Measurements from ENCODE around the gene ABCC3. TPM values are rescaled to one million over a fixed set of nuclear protein-coding genes. Genes with fewer than 3 reads are reported as not detected.

ABCC3 gene
- total RNA-seq, 1 donor from 2014 or later: not detected

GRCh38 chr17:50598487-50598886 lies 36.2 kb upstream of the ABCC3 start:
- H3K9me3 Mint-ChIP-seq: no peaks in the 10 kb centered on the region
- intact Hi-C loops (cut with micrococcal nuclease): no loop called here
- no peaks in the 10 kb centered on the region for H3K27me3 Mint-ChIP-seq
- H3K4me3 Mint-ChIP-seq: no peak overlapping the region
- H3K27ac Mint-ChIP-seq: no peak overlapping the region
- H3K4me1 Mint-ChIP-seq: no peaks in the 10 kb centered on the region
- no peaks in the 10 kb centered on the region for H3K36me3 Mint-ChIP-seq (ENCODE audit: low read depth)
- no peak for DNase-seq

GRCh38 chr17:50599606-50600005 lies 35.1 kb upstream of the ABCC3 start:
- H3K4me1 Mint-ChIP-seq: no peaks in the 10 kb centered on the region
- no peaks in the 10 kb centered on the region for H3K36me3 Mint-ChIP-seq (ENCODE audit: low read depth)
- H3K27me3 Mint-ChIP-seq: no peaks in the 10 kb centered on the region
- H3K27ac Mint-ChIP-seq: no peak overlapping the region
- no peaks in the 10 kb centered on the region for H3K9me3 Mint-ChIP-seq
- intact Hi-C loops (cut with micrococcal nuclease): no loop called here
- H3K4me3 Mint-ChIP-seq: no peak overlapping the region
- no peak for DNase-seq

GRCh38 chr17:50601823-50602375 lies 32.8 kb upstream of the ABCC3 start:
- intact Hi-C loops (cut with micrococcal nuclease): no loop called here
- Mint-ChIP-seq H3K27ac (no peak overlapping the region), H3K4me3 (no peak overlapping the region), H3K4me1 (no peaks in the 10 kb centered on the region), H3K27me3 (peaks cover 11% of the 10 kb centered on the region), H3K36me3 (ENCODE audit: low read depth) (no peaks in the 10 kb centered on the region), H3K9me3 (no peaks in the 10 kb centered on the region)
- no peak for DNase-seq

GRCh38 chr17:50602836-50603235 lies 31.8 kb upstream of the ABCC3 start:
- no peaks in the 10 kb centered on the region for H3K36me3 Mint-ChIP-seq (ENCODE audit: low read depth)
- H3K27me3 Mint-ChIP-seq: peaks cover 13% of the 10 kb centered on the region
- H3K4me1 Mint-ChIP-seq: no peaks in the 10 kb centered on the region
- no peak overlapping the region for H3K27ac Mint-ChIP-seq
- intact Hi-C loops (cut with micrococcal nuclease): no loop called here
- no peak for DNase-seq
- H3K4me3 Mint-ChIP-seq: no peak overlapping the region
- no peaks in the 10 kb centered on the region for H3K9me3 Mint-ChIP-seq

- H3K4me3 Mint-ChIP-seq: no peak overlapping the region
- intact Hi-C loops (cut with micrococcal nuclease): no loop called here
- H3K9me3 Mint-ChIP-seq: no peaks in the 10 kb centered on the region
- no peak overlapping the region for H3K27ac Mint-ChIP-seq
- H3K27me3 Mint-ChIP-seq: peaks cover 13% of the 10 kb centered on the region
- no peaks in the 10 kb centered on the region for H3K36me3 Mint-ChIP-seq (ENCODE audit: low read depth)
- H3K4me1 Mint-ChIP-seq: no peaks in the 10 kb centered on the region
- DNase-seq: no peak
Measured at GRCh38 chr17:50603340-50603739, 31.3 kb upstream of the ABCC3 start.

- Mint-ChIP-seq H3K27ac (no peak overlapping the region), H3K9me3 (no peaks in the 10 kb centered on the region), H3K36me3 (ENCODE audit: low read depth) (no peaks in the 10 kb centered on the region), H3K27me3 (peaks cover 13% of the 10 kb centered on the region), H3K4me1 (no peaks in the 10 kb centered on the region), H3K4me3 (no peak overlapping the region)
- intact Hi-C loops (cut with micrococcal nuclease): no loop called here
- no peak for DNase-seq
Measured at GRCh38 chr17:50604513-50604912, 30.2 kb upstream of the ABCC3 start.

- H3K4me1 Mint-ChIP-seq: no peaks in the 10 kb centered on the region
- peaks cover 13% of the 10 kb centered on the region for H3K27me3 Mint-ChIP-seq
- no peak overlapping the region for H3K4me3 Mint-ChIP-seq
- no peaks in the 10 kb centered on the region for H3K9me3 Mint-ChIP-seq
- intact Hi-C loops (cut with micrococcal nuclease): no loop called here
- no peaks in the 10 kb centered on the region for H3K36me3 Mint-ChIP-seq (ENCODE audit: low read depth)
- H3K27ac Mint-ChIP-seq: no peak overlapping the region
- no peak for DNase-seq
Measured at GRCh38 chr17:50605429-50605828, 29.3 kb upstream of the ABCC3 start.

GRCh38 chr17:50607522-50608175 lies 27.0 kb upstream of the ABCC3 start:
- H3K27ac Mint-ChIP-seq: no peak overlapping the region
- H3K4me1 Mint-ChIP-seq: no peaks in the 10 kb centered on the region
- intact Hi-C loops (cut with micrococcal nuclease): no loop called here
- no peak overlapping the region for H3K4me3 Mint-ChIP-seq
- DNase-seq: no peak
- no peaks in the 10 kb centered on the region for H3K9me3 Mint-ChIP-seq
- H3K27me3 Mint-ChIP-seq: peaks cover 13% of the 10 kb centered on the region
- no peaks in the 10 kb centered on the region for H3K36me3 Mint-ChIP-seq (ENCODE audit: low read depth)

- Mint-ChIP-seq H3K36me3 (ENCODE audit: low read depth) (no peaks in the 10 kb centered on the region), H3K4me1 (no peaks in the 10 kb centered on the region), H3K9me3 (no peaks in the 10 kb centered on the region), H3K4me3 (no peak overlapping the region), H3K27ac (no peak overlapping the region), H3K27me3 (peaks cover 13% of the 10 kb centered on the region)
- intact Hi-C loops (cut with micrococcal nuclease): no loop called here
- DNase-seq: no peak
Measured at GRCh38 chr17:50608700-50609379, 25.8 kb upstream of the ABCC3 start.

- peaks cover 5% of the 10 kb centered on the region for H3K4me1 Mint-ChIP-seq
- H3K4me3 Mint-ChIP-seq: no peak overlapping the region
- H3K27ac Mint-ChIP-seq: no peak overlapping the region
- no peaks in the 10 kb centered on the region for H3K36me3 Mint-ChIP-seq (ENCODE audit: low read depth)
- intact Hi-C loops (cut with micrococcal nuclease): no loop called here
- no peak for DNase-seq
- no peaks in the 10 kb centered on the region for H3K9me3 Mint-ChIP-seq
- H3K27me3 Mint-ChIP-seq: peaks cover 16% of the 10 kb centered on the region
Measured at GRCh38 chr17:50609380-50610074, 25.2 kb upstream of the ABCC3 start.

GRCh38 chr17:50611634-50612033 lies 23.0 kb upstream of the ABCC3 start:
- no peak for DNase-seq
- Mint-ChIP-seq H3K4me3 (no peak overlapping the region), H3K36me3 (ENCODE audit: low read depth) (no peaks in the 10 kb centered on the region), H3K4me1 (peaks cover 5% of the 10 kb centered on the region), H3K9me3 (no peaks in the 10 kb centered on the region), H3K27ac (no peak overlapping the region), H3K27me3 (peaks cover 8% of the 10 kb centered on the region)
- intact Hi-C loops (cut with micrococcal nuclease): no loop called here

- H3K9me3 Mint-ChIP-seq: no peaks in the 10 kb centered on the region
- H3K4me3 Mint-ChIP-seq: no peak overlapping the region
- no peak overlapping the region for H3K27ac Mint-ChIP-seq
- intact Hi-C loops (cut with micrococcal nuclease): no loop called here
- H3K36me3 Mint-ChIP-seq (ENCODE audit: low read depth): no peaks in the 10 kb centered on the region
- peaks cover 4% of the 10 kb centered on the region for H3K27me3 Mint-ChIP-seq
- H3K4me1 Mint-ChIP-seq: peaks cover 5% of the 10 kb centered on the region
- no peak for DNase-seq
Measured at GRCh38 chr17:50612281-50612680, 22.4 kb upstream of the ABCC3 start.

GRCh38 chr17:50613007-50613992 lies 21.4 kb upstream of the ABCC3 start:
- H3K27me3 Mint-ChIP-seq: peaks cover 4% of the 10 kb centered on the region
- intact Hi-C loops (cut with micrococcal nuclease): no loop called here
- no peak for DNase-seq
- H3K4me1 Mint-ChIP-seq: peaks cover 5% of the 10 kb centered on the region
- H3K36me3 Mint-ChIP-seq (ENCODE audit: low read depth): no peaks in the 10 kb centered on the region
- H3K27ac Mint-ChIP-seq: no peak overlapping the region
- no peaks in the 10 kb centered on the region for H3K9me3 Mint-ChIP-seq
- H3K4me3 Mint-ChIP-seq: no peak overlapping the region

Data from activated CD4-positive, alpha-beta T cell treated with anti-CD3 and anti-CD28 coated beads, Interleukin-2, amount 10 ng/mL, durations not matched to agents 24 days and 14 days (primary cell).